NCI-H1930 (cell line): Measurements from ENCODE around the gene PTPRN2.
"Not testable (repeated sequence)": the region's sequence is repeated elsewhere in the genome, so short reads cannot be mapped to it uniquely, and the experiment has no call there.

Experiments
- DNase-seq, 2 experiments: peaks; one replicate each; lab custom pipeline; 2025; lab: John Stamatoyannopoulos, UW

PTPRN2 gene

GRCh38 chr7:158228131-158228530, 359.5 kb downstream of the PTPRN2 start:
- DNase-seq = no peak

GRCh38 chr7:158227258-158227984, 360.2 kb downstream of the PTPRN2 start:
- DNase-seq = no peak

GRCh38 chr7:158216198-158216597, 371.4 kb downstream of the PTPRN2 start:
- DNase-seq = no peak

GRCh38 chr7:158209435-158209834, 378.2 kb downstream of the PTPRN2 start:
- DNase-seq = no peak

- DNase-seq = no peak
Measured at GRCh38 chr7:158206341-158206740, 381.3 kb downstream of the PTPRN2 start.

- DNase-seq = no peak
Measured at GRCh38 chr7:158204453-158204852, 383.2 kb downstream of the PTPRN2 start.

- not testable (repeated sequence) for DNase-seq
Measured at GRCh38 chr7:158203948-158204347, 383.7 kb downstream of the PTPRN2 start.

- DNase-seq = no peak
Measured at GRCh38 chr7:158194365-158194900, 393.2 kb downstream of the PTPRN2 start.

- no peak for DNase-seq
Measured at GRCh38 chr7:158193446-158193845, 394.2 kb downstream of the PTPRN2 start.

GRCh38 chr7:158192956-158193355, 394.7 kb downstream of the PTPRN2 start:
- no peak for DNase-seq

- no peak for DNase-seq
Measured at GRCh38 chr7:158192184-158192835, 395.3 kb downstream of the PTPRN2 start.

GRCh38 chr7:158191671-158192070, 396.0 kb downstream of the PTPRN2 start:
- DNase-seq = no peak

- no peak for DNase-seq
Measured at GRCh38 chr7:158190756-158191155, 396.9 kb downstream of the PTPRN2 start.

- no peak for DNase-seq
Measured at GRCh38 chr7:158188676-158189075, 398.9 kb downstream of the PTPRN2 start.

- no peak for DNase-seq
Measured at GRCh38 chr7:158187694-158187994, 400.0 kb downstream of the PTPRN2 start.

GRCh38 chr7:158186864-158187693, 400.5 kb downstream of the PTPRN2 start:
- DNase-seq = peak in 1 of 2 experiments; percentile 18

GRCh38 chr7:158186406-158186805, 401.2 kb downstream of the PTPRN2 start:
- no peak for DNase-seq

GRCh38 chr7:158185653-158186052, 402.0 kb downstream of the PTPRN2 start:
- no peak for DNase-seq

GRCh38 chr7:158183431-158183830, 404.2 kb downstream of the PTPRN2 start:
- DNase-seq = no peak

- DNase-seq = no peak
Measured at GRCh38 chr7:158176561-158177173, 411.0 kb downstream of the PTPRN2 start.

- DNase-seq = no peak
Measured at GRCh38 chr7:158175779-158176178, 411.8 kb downstream of the PTPRN2 start.

GRCh38 chr7:158174947-158175346, 412.7 kb downstream of the PTPRN2 start:
- no peak for DNase-seq
